Kidney capillary endothelial cell (primary cell): ENCODE data around the gene CYB561D2.
A peak's percentile ranks its signal among the peaks of the same experiment; 100 is the strongest.

Source experiments
- DNase-seq: peaks from one replicate; pipeline ENCODE4 v3.0.0-alpha.2; 2018; ENCODE audit warnings: low spot score

The CYB561D2 gene

DNA sequence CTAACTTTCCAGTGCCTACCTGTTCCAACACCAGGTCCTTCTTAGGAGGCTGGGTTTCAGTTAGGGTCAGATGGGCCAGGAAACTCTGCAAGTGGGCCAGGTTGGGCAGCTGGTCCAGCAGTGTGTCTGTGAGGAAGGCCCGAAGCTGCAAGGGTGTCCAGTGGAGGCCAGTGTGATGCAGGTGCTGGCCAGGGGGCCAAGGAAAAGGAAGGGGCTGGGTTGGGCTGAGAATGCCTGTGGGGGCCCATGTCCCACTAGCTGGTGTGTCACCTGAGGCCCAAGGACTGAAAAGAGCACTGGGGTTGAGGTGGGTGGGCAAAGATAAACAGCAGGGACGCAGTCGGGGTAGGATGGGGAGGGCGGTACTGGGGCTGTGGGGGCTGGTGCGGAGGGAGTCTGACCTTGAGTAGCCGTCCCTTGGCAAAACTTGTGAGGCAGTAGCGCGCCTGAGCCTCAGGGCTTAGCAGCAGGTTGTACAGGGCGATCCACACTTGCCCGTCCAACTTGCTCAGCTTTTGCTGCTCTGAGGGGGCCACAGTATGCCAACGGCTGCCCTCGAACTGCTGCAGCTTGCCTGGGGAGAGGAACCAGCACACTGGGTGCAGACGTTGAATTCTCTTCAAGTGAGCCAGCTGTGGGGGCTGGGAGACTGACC, 8.5 kb upstream of the CYB561D2 start:
- no peak for DNase-seq

DNA sequence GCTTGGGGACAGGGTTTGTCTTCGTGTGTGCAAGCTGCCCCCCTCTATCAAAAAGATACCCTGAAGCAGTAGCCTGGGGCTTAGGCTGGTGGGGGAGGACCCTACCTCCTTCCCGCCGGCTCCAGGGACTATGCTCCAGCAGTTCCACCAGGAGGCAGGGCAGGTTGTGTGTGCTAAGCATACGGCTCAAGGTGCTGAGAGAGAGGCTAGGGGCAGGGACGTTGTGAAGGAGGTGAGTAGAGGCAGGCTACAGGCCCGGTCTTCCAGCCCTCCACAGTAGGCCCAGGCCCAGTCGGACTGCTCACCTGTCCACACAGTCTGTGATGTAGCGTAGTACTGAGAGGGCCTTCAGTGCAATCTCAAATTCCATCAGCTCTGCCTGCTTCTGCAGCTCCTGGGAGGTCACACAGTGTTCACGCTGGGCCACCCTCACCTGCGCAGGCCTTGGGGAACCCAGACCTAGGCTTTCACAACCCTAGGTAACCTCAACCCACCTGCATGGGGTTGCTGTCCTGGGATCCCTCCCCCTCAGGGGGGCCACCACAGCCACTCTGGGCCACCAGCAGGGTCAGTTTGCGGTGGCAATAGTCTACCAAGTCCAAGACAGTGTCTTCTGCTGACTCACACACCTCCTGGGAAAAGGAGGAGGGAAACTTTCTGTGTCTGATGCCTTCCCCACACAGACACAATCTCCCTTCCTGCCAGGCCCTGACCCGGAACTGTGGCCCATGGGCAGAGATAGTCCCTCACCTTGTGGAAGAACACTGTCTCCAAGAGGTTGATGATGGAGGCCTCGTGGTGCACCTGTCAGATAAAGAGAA, 7.6 kb upstream of the CYB561D2 start:
- DNase-seq, result no peak

DNA sequence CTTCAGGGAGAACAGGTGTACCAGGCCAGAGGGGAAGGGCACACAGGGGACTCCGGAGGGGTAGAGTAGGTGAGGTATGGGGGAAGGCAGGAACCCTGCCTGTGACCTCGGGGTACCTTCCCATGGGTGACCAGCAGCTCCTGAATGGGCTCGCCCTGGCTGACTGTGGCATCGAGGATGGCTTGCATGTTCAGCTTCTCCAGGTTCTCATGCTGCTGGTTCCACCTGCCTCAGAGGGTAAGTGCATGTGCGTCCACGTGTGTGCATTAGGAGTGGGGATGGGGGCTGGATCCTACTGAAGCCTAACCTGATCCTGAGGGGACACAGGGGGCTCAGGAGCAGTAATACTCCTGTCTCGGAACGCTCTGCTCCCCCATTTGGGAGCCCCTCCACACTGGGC, 5.7 kb upstream of the CYB561D2 start:
- DNase-seq, result no peak

DNA sequence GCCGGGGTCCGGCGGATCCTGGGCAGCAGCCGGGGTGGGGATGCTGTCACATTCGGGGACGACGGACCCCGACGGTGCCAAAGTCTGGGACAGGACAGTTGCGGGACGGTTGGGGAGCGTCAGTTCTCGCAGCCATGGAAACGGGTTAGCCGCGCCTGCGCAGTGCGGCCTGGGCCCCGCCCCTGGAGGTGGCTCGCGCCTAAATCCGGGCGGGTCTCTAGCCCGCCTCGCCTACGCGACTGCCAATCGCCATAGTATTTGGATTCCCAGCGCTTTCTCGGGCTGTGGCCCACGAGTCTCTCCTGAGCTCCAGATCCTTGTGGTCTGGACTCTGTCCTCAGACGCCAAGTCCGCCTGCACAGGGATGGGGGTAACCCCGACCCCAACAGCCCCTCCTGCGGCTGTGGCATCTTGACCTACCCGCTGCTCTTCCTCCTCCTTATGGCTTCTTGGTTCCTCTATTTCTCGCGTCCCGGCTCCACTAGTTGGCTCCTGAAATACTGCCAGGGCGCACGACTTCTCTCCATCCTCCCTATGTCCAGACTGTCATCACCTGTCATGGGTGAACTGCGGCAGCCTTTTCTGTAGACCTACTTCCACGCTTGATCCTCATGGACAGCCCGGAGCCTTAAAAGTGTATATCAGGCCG, 5.0 kb upstream of the CYB561D2 start, which contains the start of gene ZMYND10:
TSS of gene ZMYND10 (minus strand) at position 147 of the 649 bp plus-strand sequence. CDS start 153 bp downstream, outside the sequence.
- DNase-seq, result no peak

DNA sequence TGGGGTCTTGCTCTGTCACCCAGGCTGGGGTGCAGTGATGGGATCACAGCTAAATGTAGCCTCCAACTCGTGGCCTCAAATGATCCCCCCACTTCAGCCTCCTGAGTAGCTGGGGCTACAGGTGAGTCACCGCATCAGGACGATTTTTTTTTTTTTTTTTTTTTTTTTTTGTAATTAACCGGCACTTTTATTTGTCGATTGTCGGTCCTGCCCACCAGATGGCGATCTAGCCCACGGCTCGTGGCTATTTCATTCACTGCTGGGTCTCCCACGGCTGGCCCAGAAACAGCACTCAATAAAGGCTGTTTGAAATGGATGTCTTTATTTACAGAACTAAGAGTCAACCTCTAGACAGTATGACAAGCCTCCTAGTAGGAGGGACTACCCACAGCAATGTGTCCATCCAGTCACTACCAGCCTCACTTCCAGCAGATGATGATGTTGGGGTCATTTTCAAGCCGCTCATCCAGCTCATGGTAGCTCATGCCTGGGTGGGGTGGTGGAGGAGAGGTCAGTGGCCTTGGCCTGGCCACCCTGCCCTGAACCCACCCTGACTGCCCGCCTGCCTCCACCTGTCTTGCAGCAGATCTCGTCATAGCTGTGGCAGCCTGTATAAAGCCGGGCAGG, 3.4 kb upstream of the CYB561D2 start:
- peak; percentile 68 for DNase-seq

DNA sequence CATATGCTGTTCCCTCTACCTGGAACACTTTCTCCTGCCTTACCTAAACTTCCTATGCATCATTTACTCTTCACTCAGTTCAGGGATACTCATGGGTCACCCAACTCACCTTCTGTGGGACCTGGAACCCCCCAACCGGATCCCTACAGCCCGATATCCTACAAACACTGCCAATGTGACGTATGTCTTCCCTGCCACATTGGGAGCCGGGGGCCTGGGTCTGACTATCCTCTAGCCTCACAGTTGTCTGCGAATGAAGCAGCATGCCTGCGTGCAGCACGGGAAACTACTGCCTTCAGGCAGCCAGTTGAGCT, 492 bp upstream of the CYB561D2 start:
- no peak for DNase-seq

DNA sequence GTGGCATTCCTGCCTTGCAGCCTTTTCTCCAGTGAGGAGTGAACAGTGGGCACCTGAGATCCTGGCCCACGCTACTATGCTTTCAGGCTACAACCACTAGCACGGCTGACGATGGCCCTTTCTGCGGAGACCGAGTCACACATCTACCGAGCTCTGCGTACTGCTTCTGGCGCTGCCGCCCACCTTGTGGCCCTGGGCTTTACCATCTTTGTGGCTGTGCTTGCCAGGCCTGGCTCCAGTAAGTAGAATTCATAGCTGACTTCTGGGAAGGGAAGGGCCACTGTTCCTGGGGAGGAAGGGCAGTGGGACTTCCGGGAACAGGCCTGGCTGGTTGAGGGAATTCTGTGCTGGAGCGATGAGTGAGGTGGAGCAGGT, 648 bp downstream of the CYB561D2 start:
- DNase-seq, result no peak

DNA sequence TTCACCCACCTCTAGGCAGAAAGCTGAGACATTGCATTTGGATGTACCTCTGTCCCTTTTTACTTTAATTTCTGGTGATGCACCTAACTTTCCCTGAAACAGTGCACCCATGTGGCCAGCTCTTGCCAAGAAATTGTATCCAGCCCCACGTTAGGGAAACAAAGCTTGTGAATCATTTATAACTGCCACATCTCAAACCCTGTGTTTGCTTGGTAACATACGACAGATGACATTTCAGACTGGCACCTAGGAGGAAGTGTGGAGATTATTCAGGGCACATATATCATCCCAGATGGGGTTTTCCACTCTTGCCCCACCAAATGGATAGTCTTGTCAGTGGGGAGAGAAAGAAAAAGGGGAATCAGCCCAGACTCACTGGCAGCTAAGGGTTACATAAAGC, 2.1 kb downstream of the CYB561D2 start:
- DNase-seq, result no peak

DNA sequence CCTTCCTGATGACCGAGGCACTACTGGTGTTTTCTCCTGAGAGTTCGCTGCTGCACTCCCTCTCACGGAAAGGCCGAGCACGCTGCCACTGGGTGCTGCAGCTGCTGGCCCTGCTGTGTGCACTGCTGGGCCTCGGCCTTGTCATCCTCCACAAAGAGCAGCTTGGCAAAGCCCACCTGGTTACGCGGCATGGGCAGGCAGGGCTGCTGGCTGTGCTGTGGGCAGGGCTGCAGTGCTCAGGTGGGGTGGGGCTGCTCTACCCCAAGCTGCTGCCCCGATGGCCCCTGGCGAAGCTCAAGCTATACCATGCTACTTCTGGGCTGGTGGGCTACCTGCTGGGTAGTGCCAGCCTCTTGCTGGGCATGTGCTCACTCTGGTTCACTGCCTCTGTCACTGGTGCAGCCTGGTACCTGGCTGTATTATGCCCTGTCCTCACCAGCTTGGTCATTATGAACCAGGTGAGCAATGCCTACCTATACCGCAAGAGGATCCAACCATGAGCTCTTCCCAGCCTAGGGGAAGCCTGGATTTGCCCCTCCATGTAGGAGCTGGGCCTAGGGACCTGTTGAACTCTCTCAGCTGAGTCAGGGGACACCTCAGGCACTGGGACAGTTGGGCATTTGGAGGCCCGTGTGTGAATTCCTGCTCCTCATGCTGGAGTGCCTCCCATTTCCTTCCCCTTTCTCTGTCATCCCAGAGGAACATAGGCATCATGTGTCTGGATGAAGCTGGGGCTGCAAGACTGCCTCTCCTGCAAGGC, 2.8 kb downstream of the CYB561D2 start:
- DNase-seq, result no peak

DNA sequence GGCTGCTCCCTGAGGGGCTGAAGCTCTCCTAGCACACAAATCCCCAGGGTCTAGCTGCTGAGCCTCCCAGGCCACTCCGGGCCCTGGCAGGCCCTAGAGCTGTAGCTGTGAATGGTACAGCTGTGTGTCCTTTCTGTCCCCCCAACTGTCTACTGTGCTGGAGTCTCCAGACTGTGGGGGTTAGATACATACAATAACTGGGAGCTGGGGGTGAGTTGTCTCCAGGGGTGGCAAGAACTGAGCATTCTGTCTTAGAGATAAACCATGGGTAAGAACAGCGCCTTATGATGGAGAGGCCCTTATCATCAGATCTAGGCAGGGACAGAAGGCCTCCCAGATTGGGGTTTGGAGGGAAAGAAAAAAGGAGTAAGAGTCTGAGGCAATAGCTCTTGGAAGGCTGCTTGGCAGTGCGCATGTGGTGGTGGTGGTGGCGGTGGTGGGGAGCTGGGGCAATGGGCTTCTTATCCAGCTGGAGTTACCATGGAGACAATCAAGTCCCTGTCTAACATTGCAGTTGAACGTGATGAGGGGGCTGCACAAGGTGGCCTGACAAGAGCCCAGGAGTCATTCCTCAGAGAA, 3.6 kb downstream of the CYB561D2 start:
- DNase-seq, result no peak

DNA sequence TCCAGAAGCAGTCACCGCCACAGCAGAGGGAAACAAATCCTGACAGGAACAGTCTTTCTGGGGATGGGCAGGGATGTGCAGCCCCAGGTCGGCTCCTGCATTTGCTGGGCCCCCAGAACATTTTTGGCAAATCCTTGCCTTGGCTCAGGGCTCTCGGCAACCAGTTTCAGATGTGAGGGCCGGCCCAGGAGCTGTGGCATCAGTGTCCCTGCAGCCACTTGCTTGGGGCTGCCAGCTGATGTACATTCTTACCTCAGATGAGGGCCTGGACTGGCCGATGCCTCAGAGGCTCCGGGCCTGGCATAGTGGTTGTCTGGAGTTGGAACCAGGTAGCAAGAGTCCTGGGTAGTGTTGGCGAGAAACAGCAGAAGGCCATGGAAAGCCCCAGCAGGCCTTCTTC, 4.2 kb downstream of the CYB561D2 start:
- no peak for DNase-seq

DNA sequence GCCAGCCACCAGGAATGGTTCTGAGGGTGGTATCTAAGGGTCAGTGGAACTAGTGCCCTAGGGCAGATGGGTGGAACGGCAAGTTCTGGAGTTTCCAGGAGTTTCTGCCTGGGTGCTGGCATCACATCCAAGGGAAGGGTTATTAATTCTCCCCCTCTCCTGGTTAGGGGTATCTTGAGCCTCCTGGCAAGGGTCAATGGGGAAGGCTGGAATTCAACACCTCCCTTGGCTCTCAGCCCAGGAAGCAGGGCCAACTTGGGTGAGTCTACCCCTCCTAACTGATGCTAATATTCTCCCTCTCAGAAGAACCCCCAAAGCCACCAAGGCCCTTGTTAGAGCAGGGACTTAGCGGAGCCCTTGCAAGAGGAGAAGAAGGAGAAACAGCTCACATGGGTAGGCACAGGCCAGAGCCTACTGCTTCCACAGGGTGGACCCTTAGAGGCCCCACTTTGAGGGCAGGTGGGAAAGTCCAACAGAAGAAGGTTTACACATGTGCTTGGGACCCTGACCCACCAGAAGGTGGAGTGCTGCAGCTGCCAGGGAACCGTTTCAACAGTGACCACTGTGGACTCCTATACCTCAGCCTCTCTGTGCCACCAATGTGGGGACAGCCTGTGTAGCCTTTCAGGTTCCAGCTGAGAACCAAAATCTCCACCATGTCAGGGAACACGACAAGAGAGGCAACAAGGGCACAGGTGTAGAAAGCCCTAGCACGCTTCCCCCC, 5.3 kb downstream of the CYB561D2 start:
- DNase-seq, result no peak

DNA sequence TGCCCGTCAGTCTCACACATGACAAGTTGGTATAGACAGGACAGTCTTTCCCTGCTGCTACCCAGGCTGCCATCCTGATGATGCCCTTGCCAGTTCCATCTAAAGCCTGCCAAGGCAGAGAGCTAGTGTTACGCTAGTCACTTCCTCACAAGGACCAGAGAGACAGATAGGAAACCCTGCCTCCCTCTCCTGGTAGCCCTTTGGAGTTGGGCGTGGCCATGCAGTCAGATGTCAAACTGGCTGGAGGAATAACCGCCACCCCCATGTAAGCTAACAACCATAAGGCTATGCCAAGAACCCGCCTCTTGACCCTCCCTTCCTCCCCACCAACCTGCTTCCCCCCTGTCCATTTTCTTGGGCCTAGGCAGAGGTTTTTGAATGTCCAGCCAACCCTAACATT, 5.9 kb downstream of the CYB561D2 start:
- DNase-seq, result no peak

DNA sequence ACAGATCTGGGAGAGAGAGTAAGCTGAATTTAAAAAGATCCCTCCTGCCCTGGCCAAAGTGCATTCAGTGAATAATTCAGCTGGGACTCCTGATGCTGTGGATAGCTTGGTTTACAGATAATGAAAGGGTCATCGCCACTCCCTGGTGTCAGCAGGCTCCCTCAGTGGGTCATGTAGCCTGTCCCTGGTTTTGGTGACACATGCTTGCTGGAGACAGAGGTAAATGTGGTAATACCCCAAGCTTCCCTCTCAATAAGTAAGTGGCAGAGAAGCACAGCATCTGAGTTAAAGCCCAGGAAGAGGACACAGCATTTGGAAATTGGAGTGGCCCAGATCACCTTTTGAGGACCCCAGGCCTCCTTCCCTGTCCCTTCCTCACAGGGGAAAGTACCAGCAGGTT, 6.8 kb downstream of the CYB561D2 start:
- DNase-seq, result no peak

DNA sequence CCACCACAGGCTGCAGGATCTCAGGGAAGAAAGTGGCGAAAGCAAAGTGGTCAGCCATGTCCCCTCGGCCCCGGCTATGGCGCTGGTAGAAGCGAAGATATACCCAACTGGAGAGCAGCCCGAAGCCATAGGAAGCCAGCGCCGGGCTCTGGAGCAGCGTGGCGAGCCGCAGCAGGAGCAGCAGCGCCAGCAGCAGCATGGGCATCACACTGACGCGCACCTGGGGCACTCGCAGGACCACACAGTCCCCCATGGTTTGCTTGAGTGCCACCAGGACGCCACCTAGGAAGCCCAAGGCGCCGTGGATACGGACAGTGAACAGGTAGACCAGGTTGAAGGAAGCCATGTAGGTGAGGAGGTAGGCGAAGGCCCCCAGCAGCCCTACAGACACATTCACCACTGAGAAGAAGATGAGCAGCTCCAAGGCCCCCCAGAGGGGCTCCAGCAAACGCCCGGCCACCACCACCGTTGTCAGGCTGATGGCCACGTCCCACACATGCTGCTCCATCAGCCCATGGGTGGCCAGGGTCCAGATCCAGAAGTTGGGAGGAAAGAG, 7.8 kb downstream of the CYB561D2 start:
- no peak for DNase-seq

DNA sequence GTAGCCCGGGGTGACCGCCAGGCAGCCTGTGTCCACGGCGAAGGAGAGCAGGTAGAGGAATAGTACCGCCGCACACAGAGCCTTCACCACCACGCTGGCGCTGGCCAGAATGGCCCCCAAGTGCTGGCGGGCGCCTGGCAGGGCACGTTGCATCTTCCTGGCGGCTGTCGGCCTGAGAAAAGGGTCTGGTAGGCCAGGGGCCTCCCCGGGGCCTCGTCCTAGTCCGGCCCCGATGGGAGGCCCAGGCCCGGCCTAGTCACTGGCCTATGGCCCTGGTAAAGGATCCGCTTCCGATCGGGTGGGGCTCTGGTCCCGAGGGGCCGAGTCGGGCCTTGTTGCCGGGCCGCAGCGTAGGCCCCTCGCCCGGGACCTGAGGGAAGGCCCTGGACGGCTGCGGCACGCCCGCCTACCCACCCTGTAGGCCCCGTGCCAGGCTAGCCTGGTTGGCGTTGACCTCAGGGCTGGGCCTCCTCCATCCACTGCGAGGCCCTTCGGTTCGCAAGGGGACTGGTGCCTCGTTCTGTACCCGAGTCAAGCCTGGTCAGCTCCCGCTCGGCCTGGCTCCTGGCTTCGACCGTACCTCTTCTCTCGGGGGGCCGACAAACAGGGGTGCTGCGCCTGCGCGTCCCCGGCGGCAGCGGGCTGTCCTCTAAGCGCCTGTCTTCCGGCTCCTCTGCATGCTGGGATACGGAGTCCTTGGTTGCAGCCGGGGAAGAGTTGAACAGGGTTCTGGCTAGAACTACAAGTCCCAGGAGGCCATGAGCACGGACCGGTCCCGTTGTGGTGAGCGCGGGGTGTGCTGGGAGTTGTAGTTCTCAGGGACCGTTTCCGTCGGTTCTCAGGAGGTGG, 8.5 kb downstream of the CYB561D2 start, which contains the start of gene TMEM115:
TSS of gene TMEM115 (minus strand) at position 611 of the 849 bp plus-strand sequence. CDS start at position 153, 458 bp downstream.
- DNase-seq, result peak; percentile 98

DNA sequence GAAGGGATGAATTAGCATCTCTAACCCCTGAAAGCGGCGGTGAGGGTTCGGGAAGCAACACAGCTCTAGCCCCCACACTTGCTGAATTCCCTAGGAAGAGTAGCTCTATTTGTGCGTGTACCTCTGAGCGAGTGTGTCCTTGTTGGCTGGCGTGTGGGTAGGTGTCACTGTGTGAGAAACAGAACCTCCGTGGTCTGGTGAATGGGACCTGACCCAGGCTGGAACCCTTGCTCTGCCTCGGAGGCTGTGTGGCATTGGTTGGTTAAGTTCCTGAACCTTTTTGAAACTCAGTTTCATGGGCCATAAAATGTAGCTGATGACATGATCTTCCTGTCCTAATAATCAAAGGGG, 9.1 kb downstream of the CYB561D2 start:
- DNase-seq, result no peak

DNA sequence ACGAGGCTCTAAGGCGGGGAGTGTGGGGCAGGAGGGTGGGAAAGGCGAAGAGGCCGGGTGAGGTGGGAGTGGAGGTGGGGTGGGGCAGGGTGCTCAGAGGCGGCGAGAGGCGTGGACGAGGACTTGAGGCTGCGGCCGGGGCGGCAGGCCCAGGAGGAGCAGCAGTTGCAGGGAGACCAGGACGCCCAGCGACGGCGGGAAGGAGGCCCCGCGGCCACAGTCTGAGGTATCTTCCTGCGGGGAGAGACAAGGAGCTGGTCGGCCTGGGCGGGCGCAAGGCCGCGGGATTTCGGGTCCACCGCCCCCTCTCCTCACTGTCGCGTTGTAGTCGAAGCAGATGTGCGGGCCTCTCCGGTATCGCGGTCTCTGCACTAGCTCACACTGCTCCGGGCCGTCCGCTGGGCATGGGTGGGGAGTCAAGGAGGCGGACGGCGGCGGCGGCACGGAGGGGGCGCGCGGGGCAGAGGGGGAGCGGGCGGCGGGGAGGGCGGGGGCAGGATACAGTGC, 14.0 kb downstream of the CYB561D2 start:
- no peak for DNase-seq

DNA sequence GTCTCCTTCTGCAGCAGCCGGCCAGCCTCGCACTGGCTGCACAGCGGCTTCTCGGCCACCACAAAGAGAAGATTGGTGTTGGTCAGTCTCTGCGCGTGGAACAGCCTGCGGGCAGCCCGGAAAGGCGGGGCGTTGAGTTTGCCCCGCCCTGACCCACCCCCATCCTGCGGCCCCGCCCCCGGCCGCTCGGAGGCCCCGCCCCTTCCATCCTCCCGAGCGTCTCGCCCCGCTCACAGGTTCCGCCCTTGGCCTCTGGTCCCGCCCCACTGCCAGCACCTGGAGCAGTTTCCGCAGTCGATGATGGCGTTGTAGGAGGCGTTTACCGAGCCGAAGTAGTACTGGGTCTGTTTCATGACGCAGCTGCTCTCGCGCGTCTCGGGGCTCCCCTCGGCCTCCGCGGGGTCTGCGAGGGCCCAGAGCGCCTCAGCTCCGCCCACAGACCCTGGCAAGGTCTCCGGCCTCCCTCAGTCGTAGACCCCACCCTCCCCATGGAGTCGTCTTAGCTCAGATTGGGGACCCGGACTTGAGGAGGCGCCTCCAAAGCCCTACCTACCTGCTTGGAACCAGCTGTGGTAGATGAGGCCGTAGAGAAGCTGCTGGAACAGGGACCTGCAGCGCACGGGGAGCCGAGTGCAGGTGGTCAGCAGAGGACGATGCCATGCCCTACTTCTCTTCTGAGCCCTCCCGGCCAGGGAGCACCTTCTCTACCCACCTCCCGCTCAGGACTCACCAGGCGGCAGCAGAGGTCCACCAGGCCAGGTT, 14.6 kb downstream of the CYB561D2 start:
- DNase-seq, result peak; percentile 67
